ENCODE data around the gene MARVELD3.

DNA sequence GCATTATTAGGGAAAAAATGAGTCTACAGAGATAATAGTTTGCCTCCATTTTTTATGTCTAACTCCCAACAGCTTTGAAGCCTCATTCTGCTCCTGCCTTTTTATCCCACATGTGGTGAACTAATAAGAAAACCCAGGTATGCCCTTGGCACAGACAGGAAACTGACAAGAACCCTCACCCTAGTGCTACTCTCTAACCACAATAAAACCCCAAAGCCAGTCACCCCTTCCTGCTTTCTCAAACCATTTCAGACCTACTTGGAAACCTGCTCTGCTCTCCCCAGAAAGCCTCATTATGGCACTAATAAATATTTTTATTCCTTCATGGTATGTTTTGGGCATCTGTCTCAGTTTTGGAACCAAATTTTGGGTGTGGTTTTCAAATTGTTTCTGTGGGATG lies 3.9 kb upstream of the MARVELD3 start:
- TF ChIP-seq CTCF (IDR thresholded peaks at IDR 0.05): no peak
- TF ChIP-seq EZH2 (IDR thresholded peaks at IDR 0.05): no peak
